ENCODE measurements around the gene LRRC15.
A peak's percentile ranks its signal among the peaks of the same experiment; 100 is the strongest.

The LRRC15 gene

GRCh38 chr3:194322678-194323211 lies 46.8 kb downstream of the LRRC15 start:
- H3K9ac ChIP-seq (ENCODE audit: low read depth, low read length) = no peak overlapping the region
- H3K27ac ChIP-seq (ENCODE audit: low read length) = no peak overlapping the region
- no peaks in the 10 kb centered on the region for H3K4me1 ChIP-seq (ENCODE audit: insufficient read depth, low read length)
- peaks cover 23% of the 10 kb centered on the region for H3K9me3 ChIP-seq (ENCODE audit: insufficient read depth, low read depth, low read length)
- H3K36me3 ChIP-seq (ENCODE audit: insufficient read depth, low read depth, low read length) = no peaks in the 10 kb centered on the region; the same call in 1 of the 2 replicates
- H3K27me3 ChIP-seq (ENCODE audit: insufficient read depth, low read length) = no peaks in the 10 kb centered on the region; the same call in 1 of the 2 replicates
- H3K4me3 ChIP-seq (ENCODE audit: low read length) = no peak overlapping the region

GRCh38 chr3:194321693-194322640 lies 47.6 kb downstream of the LRRC15 start:
- H3K9ac ChIP-seq (ENCODE audit: low read depth, low read length) = no peak overlapping the region
- H3K27ac ChIP-seq (ENCODE audit: low read length) = no peak overlapping the region
- H3K9me3 ChIP-seq (ENCODE audit: insufficient read depth, low read depth, low read length) = peaks cover 23% of the 10 kb centered on the region
- no peaks in the 10 kb centered on the region for H3K4me1 ChIP-seq (ENCODE audit: insufficient read depth, low read length)
- peaks cover 6% of the 10 kb centered on the region for H3K27me3 ChIP-seq (ENCODE audit: insufficient read depth, low read length)
- no peak overlapping the region for H3K4me3 ChIP-seq (ENCODE audit: low read length)
- H3K36me3 ChIP-seq (ENCODE audit: insufficient read depth, low read depth, low read length) = no peaks in the 10 kb centered on the region; the same call in 1 of the 2 replicates

GRCh38 chr3:194320744-194321243 lies 48.7 kb downstream of the LRRC15 start:
- Histone ChIP-seq H3K27me3 (ENCODE audit: insufficient read depth, low read length) (peaks cover 17% of the 10 kb centered on the region), H3K4me1 (ENCODE audit: insufficient read depth, low read length) (no peaks in the 10 kb centered on the region), H3K9ac (ENCODE audit: low read depth, low read length) (no peak overlapping the region), H3K27ac (ENCODE audit: low read length) (no peak overlapping the region), H3K9me3 (ENCODE audit: insufficient read depth, low read depth, low read length) (peaks cover 23% of the 10 kb centered on the region), H3K4me3 (ENCODE audit: low read length) (no peak overlapping the region), H3K36me3 (ENCODE audit: insufficient read depth, low read depth, low read length) (no peaks in the 10 kb centered on the region; the same call in 1 of the 2 replicates)

- H3K4me3 ChIP-seq (ENCODE audit: low read length) = no peak overlapping the region
Measured at GRCh38 chr3:194320100-194320499, 49.4 kb downstream of the LRRC15 start.

GRCh38 chr3:194318511-194319161 lies 50.9 kb downstream of the LRRC15 start:
- peaks cover 23% of the 10 kb centered on the region for H3K9me3 ChIP-seq (ENCODE audit: insufficient read depth, low read depth, low read length)
- peaks cover 36% of the 10 kb centered on the region for H3K27me3 ChIP-seq (ENCODE audit: insufficient read depth, low read length)

More at GRCh38 chr3:194320100-194320499, 49.4 kb downstream of the LRRC15 start:
- H3K36me3 ChIP-seq (ENCODE audit: insufficient read depth, low read depth, low read length) = no peaks in the 10 kb centered on the region; the same call in 1 of the 2 replicates
- peaks cover 23% of the 10 kb centered on the region for H3K9me3 ChIP-seq (ENCODE audit: insufficient read depth, low read depth, low read length)
- peaks cover 21% of the 10 kb centered on the region for H3K27me3 ChIP-seq (ENCODE audit: insufficient read depth, low read length)
- no peak overlapping the region for H3K27ac ChIP-seq (ENCODE audit: low read length)
- peaks cover 2% of the 10 kb centered on the region for H3K4me1 ChIP-seq (ENCODE audit: insufficient read depth, low read length)
- H3K9ac ChIP-seq (ENCODE audit: low read depth, low read length) = no peak overlapping the region

GRCh38 chr3:194316918-194317317 lies 52.6 kb downstream of the LRRC15 start:
- Histone ChIP-seq H3K27me3 (ENCODE audit: insufficient read depth, low read length) (peaks cover 53% of the 10 kb centered on the region), H3K9me3 (ENCODE audit: insufficient read depth, low read depth, low read length) (peaks cover 23% of the 10 kb centered on the region), H3K4me3 (ENCODE audit: low read length) (no peak overlapping the region), H3K4me1 (ENCODE audit: insufficient read depth, low read length) (peaks cover 15% of the 10 kb centered on the region), H3K27ac (ENCODE audit: low read length) (no peak overlapping the region), H3K36me3 (ENCODE audit: insufficient read depth, low read depth, low read length) (no peaks in the 10 kb centered on the region; the same call in 1 of the 2 replicates), H3K9ac (ENCODE audit: low read depth, low read length) (no peak overlapping the region)

More at GRCh38 chr3:194318511-194319161, 50.9 kb downstream of the LRRC15 start:
- H3K4me1 ChIP-seq (ENCODE audit: insufficient read depth, low read length) = peaks cover 8% of the 10 kb centered on the region
- peak overlapping the region; percentile 13; the same call in 1 of the 2 replicates for H3K4me3 ChIP-seq (ENCODE audit: low read length)
- H3K27ac ChIP-seq (ENCODE audit: low read length) = no peak overlapping the region
- H3K9ac ChIP-seq (ENCODE audit: low read depth, low read length) = no peak overlapping the region
- no peaks in the 10 kb centered on the region; the same call in 1 of the 2 replicates for H3K36me3 ChIP-seq (ENCODE audit: insufficient read depth, low read depth, low read length)

- Histone ChIP-seq H3K4me3 (ENCODE audit: low read length) (peak overlapping the region; percentile 56; the same call in 1 of the 2 replicates), H3K4me1 (ENCODE audit: insufficient read depth, low read length) (peaks cover 15% of the 10 kb centered on the region), H3K27me3 (ENCODE audit: insufficient read depth, low read length) (peaks cover 62% of the 10 kb centered on the region), H3K36me3 (ENCODE audit: insufficient read depth, low read depth, low read length) (no peaks in the 10 kb centered on the region; the same call in 1 of the 2 replicates), H3K9me3 (ENCODE audit: insufficient read depth, low read depth, low read length) (peaks cover 23% of the 10 kb centered on the region), H3K27ac (ENCODE audit: low read length) (no peak overlapping the region), H3K9ac (ENCODE audit: low read depth, low read length) (no peak overlapping the region; the same call in 1 of the 2 replicates)
Measured at GRCh38 chr3:194315965-194316361, 53.6 kb downstream of the LRRC15 start.

- peaks cover 64% of the 10 kb centered on the region for H3K27me3 ChIP-seq (ENCODE audit: insufficient read depth, low read length)
- H3K9ac ChIP-seq (ENCODE audit: low read depth, low read length) = peak overlapping the region; percentile 55; the same call in 1 of the 2 replicates
- no peak overlapping the region for H3K27ac ChIP-seq (ENCODE audit: low read length)
- peak overlapping the region; percentile 64 for H3K4me3 ChIP-seq (ENCODE audit: low read length)
- peaks cover 23% of the 10 kb centered on the region for H3K9me3 ChIP-seq (ENCODE audit: insufficient read depth, low read depth, low read length)
- H3K36me3 ChIP-seq (ENCODE audit: insufficient read depth, low read depth, low read length) = no peaks in the 10 kb centered on the region; the same call in 1 of the 2 replicates
- H3K4me1 ChIP-seq (ENCODE audit: insufficient read depth, low read length) = peaks cover 15% of the 10 kb centered on the region
Measured at GRCh38 chr3:194315088-194315964, 54.2 kb downstream of the LRRC15 start.

- H3K9me3 ChIP-seq (ENCODE audit: insufficient read depth, low read depth, low read length) = peaks cover 16% of the 10 kb centered on the region
- peak overlapping the region; percentile 55; the same call in 1 of the 2 replicates for H3K9ac ChIP-seq (ENCODE audit: low read depth, low read length)
- peak overlapping the region; percentile 64 for H3K4me3 ChIP-seq (ENCODE audit: low read length)
- H3K27ac ChIP-seq (ENCODE audit: low read length) = no peak overlapping the region
- peaks cover 15% of the 10 kb centered on the region for H3K4me1 ChIP-seq (ENCODE audit: insufficient read depth, low read length)
- no peaks in the 10 kb centered on the region; the same call in 1 of the 2 replicates for H3K36me3 ChIP-seq (ENCODE audit: insufficient read depth, low read depth, low read length)
- H3K27me3 ChIP-seq (ENCODE audit: insufficient read depth, low read length) = peaks cover 71% of the 10 kb centered on the region
Measured at GRCh38 chr3:194314388-194315068, 55.0 kb downstream of the LRRC15 start.
